SW 1271 (cell line): ENCODE results near the gene TMEM138.
"Not testable (repeated sequence)": the region's sequence is repeated elsewhere in the genome, so short reads cannot be mapped to it uniquely, and the experiment has no call there.

Source experiments
- DNase-seq, 2 experiments: peaks; one replicate each; lab custom pipeline; 2025; lab: John Stamatoyannopoulos, UW

TMEM138 gene

DNA sequence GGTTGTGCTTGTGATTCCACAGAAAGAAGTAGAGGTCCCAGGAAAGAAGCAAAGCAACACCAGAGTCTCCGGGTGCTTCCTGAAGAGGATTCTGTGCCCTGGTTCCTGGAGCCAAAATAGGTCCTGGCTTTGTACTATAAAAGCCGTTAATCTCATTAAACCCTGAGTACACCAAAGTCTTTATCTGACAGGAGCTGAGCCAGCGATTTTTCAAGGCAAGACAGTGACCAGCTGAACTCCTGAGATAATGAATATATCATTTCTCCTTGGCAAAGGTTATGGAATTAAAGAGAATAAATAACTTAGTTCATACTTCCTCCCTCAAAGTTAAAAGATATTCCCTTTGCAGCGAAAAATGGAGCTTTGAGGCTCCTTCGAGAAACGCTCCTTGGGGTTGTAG lies 5.2 kb downstream of the TMEM138 start:
- no peak for DNase-seq

DNA sequence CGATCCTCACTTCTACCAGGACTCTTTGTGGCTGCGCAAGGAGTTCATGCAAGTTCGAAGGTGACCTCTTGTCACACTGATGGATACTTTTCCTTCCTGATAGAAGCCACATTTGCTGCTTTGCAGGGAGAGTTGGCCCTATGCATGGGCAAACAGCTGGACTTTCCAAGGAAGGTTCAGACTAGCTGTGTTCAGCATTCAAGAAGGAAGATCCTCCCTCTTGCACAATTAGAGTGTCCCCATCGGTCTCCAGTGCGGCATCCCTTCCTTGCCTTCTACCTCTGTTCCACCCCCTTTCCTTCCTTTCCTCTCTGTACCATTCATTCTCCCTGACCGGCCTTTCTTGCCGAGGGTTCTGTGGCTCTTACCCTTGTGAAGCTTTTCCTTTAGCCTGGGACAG lies 6.5 kb downstream of the TMEM138 start:
- no peak for DNase-seq

DNA sequence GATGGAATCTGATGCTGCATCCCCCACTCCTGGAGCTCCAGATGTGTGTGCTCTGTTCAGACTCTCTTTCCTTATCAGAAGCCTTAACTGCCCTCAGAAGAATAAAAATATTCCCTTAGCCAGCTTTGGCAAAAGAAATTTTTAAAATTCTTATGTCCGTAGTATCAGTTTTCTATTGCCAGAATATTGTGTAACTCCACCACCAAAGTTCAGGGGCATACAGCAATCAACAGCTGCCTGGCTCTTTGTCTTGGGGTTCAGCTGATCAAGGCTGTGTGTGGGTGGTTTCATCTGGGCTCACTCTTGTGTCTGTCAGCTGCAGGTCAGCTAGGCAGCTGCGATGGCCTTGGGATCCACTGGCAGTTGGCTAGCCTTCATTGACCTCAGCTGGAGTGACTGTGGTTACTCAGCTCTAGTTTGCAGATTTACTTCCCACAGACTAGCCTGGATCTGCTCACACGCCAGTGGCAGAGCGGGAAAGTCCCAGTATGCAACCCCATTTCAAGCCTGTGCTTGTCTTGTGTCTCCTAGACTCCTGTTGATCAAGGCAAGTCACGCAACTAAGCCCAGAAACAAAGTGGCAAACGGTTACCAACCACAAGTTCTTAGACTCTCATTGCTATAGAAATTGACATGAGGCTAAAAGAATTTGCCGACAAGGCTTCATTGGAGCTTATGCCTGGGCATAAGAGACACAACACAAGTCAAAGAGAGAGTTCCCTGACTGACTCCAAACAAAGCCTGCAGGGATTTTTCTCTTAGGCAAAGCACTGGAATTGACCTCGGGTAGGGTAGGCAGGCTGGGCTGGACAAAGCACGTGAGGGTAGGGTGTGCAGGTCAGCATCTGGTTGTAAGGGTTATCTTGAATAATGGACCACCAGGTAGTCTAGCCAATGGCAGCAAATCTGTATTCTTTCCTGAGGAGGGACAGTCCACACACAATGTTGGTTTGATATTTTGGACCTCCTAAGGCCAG lies 7.5 kb downstream of the TMEM138 start:
- DNase-seq = no peak

- no peak for DNase-seq
Measured at GRCh38 chr11:61370349-61371005, 8.3 kb downstream of the TMEM138 start.

- DNase-seq = no peak
Measured at GRCh38 chr11:61372659-61373420, 10.7 kb downstream of the TMEM138 start.

GRCh38 chr11:61375761-61376108 lies 13.6 kb downstream of the TMEM138 start:
- DNase-seq = no peak

- DNase-seq = no peak
Measured at GRCh38 chr11:61377461-61378160, 15.4 kb downstream of the TMEM138 start.

DNA sequence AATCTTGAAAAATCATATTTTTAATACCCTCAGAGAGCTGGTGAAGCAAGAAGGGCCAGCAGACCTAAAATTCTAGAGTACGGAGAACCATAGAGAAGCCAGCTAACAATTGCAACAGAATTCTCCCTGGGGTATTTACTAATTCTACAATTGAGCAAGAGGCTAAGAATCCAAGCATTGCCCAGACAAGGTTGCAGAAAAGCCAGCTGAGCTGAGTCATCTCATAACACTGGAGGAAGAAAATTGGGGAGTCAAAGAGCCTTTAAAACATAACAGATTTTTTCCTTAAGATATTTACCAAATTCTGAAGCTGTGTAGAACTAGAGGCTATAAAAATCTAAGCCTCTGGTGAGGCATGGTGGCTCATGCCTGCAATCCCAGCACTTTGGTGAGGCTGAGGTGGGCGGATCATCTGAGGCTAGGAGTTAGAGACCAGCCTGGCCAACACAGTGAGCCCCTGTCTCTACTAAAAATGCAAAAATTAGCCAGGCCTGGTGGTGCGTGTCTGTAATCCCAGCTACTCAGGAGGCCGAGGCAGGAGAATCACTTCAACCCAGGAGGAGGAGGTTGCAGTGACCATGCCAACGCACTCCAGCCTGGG lies 16.6 kb downstream of the TMEM138 start:
- no peak for DNase-seq

GRCh38 chr11:61380884-61381283 lies 18.7 kb downstream of the TMEM138 start:
- DNase-seq = no peak

- not testable (repeated sequence) for DNase-seq
Measured at GRCh38 chr11:61383859-61384258, 21.7 kb downstream of the TMEM138 start.

DNA sequence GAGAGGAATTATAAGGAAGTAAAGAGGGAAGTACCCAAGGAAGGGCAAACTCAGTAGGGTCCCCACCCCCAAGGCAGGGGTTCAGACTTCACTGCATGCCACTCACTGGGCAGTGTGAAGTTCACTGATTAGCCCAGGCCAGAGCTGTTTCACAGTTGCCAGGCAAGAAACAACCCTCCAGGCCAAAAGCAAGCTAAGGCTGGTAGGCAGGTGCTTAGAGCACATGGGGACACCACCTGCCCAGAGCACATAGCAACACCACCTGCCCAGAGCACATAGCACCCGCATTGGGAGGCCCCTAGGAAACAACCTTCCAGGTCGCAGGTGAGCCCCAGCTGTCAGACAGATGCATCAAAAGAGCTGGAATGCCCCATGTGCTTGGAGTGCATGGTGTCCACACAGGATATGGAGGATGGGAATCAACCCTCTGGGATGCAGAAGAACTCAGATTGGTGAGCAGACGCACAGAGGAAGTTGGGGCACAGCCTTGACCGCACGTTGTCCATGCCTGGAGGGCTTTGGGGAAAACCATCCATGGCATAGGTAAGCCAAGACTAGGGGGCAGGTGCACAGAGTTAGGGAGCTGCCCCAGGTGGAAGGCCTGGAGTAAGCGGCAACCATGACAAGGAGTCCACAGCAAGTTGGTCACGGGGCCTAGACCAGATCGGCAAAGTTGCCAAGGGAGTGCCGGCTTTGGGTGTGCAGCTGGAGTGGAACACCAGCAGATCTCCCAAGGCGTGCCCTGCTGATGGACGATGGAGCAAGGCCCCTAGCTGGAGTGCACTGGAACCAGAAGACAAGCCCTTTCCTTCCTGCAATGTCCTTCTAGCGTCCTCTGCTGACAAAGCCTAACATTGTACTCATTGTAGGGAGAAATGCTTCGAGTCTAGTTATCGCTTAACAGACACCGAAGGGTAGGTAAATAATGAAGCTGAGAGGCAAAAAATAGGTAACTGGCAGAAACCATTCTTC lies 22.4 kb downstream of the TMEM138 start:
- DNase-seq = no peak

- no peak for DNase-seq
Measured at GRCh38 chr11:61390161-61390560, 28.0 kb downstream of the TMEM138 start.

- peak in 1 of 2 experiments; percentile 34 for DNase-seq
Measured at GRCh38 chr11:61392981-61393595, 30.9 kb downstream of the TMEM138 start.

- DNase-seq = no peak
Measured at GRCh38 chr11:61401173-61401572, 39.0 kb downstream of the TMEM138 start.

- no peak for DNase-seq
Measured at GRCh38 chr11:61401573-61401972, 39.4 kb downstream of the TMEM138 start.

DNA sequence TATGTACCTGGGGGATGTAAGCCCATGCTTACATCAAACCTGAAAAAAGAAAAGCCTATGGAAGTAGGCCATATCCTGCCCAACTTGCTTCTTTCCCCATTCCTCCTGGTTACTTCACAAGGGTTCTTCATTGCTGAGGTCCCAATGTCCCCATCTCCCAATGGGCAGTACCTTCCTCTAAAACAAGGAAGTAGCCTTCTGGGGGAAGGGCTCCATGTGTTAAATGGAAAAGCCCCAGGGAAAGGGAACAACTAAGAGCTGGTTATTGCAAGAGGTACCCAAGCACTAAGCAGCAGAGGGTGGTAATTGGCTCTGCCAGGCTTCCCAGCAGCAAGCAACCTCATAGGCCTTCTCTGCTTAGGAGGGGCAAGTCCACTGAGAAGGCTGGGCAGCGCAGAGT lies 41.5 kb downstream of the TMEM138 start:
- no peak for DNase-seq

DNA sequence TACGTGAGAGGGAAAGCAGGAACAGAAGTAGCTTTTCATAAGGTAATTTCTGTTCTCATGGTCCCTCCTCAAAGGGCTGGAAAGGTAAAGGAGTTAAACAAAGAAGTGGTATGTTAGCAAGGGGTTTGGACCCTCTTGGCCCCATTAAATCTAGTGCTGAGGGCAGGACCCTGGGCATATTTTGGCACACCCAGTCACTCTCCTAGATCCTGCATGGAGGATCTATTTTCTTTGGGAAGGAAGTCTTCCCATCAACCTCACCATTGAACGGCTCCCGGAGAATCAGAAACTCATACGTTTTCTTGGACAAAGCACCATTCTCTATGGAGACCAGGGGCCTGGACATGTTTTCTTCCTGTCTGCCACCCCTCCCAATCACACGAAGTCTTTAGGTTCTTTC lies 41.9 kb downstream of the TMEM138 start:
- no peak for DNase-seq

DNA sequence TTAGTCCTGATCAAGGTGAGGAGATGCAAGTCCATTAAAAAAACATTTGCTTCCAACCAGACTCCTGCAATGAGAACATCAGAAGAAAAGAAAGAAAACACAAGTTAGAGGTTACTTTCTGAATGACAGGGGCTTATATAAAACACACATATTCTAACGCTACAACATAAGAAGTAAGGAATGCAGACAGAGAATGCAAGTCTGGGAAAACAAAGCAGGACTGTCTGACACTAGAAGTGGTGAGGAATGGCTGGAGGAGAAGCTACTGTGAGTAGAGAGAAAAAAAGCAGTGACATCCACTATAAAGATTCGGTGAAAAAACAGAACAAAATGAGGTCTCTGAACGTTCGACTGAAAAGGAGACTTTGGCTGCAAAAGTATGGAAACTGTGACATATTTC lies 42.5 kb downstream of the TMEM138 start:
- no peak for DNase-seq

GRCh38 chr11:61406067-61406466 lies 43.9 kb downstream of the TMEM138 start:
- no peak for DNase-seq
